ENCODE measurements around the gene CLEC4M.
"Not testable (repeated sequence)": the region's sequence is repeated elsewhere in the genome, so short reads cannot be mapped to it uniquely, and the experiment has no call there.

CLEC4M gene

DNA sequence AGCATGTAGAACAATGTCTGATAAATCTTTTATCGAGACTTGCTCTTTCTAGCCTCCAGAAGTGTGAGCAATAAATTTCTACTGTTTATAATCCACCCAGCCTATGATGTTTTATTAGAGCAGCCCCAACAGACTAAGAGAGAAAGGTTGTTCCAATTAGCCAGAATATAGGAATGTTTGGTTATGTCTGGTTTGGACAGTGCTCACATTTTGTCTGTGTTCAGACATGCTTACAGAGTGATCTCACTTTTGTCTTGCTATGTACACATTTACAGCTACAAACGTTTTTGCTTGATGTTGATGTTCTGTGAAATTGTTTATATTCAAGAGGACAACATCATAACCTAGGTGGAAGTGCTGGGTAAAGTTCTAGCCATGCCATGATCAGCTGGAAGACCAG is 48.9 kb downstream of the CLEC4M start:
- no peak for DNase-seq (ENCODE audit: low spot score)

DNA sequence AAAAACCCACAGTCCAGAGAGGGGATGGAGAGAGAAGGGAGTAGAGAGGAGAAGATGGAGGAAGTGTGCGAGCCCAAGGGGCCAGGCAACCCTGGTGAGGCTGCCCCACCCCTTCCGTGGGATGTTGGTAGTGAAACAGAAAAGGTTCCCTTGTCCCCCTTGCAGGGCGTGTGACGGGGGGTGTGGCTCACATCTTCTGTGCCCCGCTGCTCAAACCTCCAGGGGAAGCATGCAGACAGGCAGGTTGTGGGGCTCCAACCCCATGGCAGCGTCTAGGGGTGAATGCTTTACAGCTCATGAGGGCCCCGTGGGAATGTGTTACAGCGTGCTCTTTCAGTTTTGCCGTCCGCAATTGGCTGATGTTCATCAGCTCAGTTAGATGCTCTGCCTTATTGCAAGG is 52.3 kb downstream of the CLEC4M start:
- DNase-seq (ENCODE audit: low spot score): no peak

DNA sequence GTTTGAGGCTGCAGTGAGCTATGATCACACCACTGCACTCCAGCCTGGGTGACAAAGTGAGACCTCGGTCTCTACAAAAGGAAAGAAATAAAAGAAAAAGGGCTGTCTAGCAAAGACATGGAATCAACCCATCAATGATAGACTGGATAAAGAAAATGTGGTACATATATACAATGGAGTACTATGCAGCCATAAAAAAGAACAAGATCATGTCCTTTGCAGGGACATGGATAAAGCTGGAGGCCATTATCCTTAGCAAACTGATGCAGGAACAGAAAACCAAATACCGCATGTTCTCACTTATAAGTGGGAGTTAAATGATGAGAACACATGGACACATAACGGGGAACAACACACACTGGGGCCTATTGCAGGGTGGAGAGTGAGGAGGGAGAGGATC is 53.0 kb downstream of the CLEC4M start:
- DNase-seq (ENCODE audit: low spot score): not testable (repeated sequence)

GRCh38 chr19:7817801-7818200 is 54.8 kb downstream of the CLEC4M start:
- no peak for DNase-seq (ENCODE audit: low spot score)

DNA sequence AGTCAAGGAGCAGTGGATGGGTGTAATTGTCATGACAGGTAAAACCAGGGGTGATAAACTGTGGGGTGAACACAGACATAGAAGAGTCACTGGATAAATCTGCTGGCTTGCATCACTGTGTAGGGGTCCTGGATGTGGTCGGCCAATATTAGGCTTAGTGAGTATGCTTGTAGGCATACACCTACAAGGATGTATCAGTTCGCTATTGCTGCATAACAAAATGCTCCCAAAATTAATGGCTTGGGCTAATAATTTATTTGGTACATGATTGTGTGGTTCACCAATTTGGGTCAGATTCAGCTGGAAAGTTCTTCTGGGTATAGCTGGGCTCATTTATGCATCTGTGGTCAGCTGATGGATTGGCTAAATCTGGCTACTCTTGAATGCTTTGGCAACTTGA is 55.8 kb downstream of the CLEC4M start:
- DNase-seq (ENCODE audit: low spot score): no peak
